ENCODE results near the gene CYP1A1. TPM values are rescaled to one million over a fixed set of nuclear protein-coding genes. Genes with fewer than 3 reads are reported as not detected.
A peak's percentile ranks its signal among the peaks of the same experiment; 100 is the strongest.

CYP1A1 gene
- total and polyA plus RNA-seq, 9 of the 15 experiments (the other 6 are each of a cell fraction or from before 2014, with no cell fraction given), result 0.04 to 0.13 (median 0.05) TPM; not detected in 5

DNA sequence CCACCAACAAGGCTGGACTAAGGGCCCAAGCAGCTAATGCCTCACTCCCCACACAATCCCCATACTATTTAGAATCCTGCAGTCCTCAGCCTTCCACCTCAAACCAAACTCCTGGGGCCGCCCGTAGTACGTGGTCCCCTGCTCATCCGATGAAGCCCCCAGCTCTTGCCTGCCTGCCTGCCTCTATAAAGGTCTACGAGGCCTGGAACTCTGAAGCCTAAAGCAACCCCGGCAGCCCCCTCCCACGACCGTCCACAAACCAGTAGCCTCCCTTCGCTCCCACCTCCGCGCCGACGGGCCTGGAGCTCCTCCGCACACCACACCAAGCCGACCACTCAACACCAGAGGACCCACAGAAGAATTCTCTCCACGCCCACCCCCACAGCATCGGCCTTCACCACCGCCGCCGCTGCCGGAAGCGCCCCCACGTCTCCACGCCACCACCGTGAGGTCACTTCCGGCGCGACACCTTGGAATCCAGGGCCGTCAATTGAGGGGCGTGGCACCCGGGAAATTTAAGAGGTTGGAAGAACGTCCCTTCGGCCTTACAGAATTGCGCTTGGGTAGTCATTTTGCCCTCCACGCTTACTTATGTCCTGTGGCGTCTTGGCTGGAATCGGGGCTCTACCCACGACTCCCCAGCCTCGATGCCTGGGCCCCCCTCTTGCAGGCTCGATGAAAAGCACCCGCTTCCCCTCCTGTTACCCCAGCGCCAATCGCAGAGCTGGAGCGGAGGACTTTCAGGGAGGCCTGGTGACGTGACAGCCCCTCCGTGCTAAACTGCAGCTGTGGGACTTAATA is 29.5 kb downstream of the CYP1A1 start, which contains the start of gene EDC3 (continued):
- TF ChIP-seq, protein P1, sequence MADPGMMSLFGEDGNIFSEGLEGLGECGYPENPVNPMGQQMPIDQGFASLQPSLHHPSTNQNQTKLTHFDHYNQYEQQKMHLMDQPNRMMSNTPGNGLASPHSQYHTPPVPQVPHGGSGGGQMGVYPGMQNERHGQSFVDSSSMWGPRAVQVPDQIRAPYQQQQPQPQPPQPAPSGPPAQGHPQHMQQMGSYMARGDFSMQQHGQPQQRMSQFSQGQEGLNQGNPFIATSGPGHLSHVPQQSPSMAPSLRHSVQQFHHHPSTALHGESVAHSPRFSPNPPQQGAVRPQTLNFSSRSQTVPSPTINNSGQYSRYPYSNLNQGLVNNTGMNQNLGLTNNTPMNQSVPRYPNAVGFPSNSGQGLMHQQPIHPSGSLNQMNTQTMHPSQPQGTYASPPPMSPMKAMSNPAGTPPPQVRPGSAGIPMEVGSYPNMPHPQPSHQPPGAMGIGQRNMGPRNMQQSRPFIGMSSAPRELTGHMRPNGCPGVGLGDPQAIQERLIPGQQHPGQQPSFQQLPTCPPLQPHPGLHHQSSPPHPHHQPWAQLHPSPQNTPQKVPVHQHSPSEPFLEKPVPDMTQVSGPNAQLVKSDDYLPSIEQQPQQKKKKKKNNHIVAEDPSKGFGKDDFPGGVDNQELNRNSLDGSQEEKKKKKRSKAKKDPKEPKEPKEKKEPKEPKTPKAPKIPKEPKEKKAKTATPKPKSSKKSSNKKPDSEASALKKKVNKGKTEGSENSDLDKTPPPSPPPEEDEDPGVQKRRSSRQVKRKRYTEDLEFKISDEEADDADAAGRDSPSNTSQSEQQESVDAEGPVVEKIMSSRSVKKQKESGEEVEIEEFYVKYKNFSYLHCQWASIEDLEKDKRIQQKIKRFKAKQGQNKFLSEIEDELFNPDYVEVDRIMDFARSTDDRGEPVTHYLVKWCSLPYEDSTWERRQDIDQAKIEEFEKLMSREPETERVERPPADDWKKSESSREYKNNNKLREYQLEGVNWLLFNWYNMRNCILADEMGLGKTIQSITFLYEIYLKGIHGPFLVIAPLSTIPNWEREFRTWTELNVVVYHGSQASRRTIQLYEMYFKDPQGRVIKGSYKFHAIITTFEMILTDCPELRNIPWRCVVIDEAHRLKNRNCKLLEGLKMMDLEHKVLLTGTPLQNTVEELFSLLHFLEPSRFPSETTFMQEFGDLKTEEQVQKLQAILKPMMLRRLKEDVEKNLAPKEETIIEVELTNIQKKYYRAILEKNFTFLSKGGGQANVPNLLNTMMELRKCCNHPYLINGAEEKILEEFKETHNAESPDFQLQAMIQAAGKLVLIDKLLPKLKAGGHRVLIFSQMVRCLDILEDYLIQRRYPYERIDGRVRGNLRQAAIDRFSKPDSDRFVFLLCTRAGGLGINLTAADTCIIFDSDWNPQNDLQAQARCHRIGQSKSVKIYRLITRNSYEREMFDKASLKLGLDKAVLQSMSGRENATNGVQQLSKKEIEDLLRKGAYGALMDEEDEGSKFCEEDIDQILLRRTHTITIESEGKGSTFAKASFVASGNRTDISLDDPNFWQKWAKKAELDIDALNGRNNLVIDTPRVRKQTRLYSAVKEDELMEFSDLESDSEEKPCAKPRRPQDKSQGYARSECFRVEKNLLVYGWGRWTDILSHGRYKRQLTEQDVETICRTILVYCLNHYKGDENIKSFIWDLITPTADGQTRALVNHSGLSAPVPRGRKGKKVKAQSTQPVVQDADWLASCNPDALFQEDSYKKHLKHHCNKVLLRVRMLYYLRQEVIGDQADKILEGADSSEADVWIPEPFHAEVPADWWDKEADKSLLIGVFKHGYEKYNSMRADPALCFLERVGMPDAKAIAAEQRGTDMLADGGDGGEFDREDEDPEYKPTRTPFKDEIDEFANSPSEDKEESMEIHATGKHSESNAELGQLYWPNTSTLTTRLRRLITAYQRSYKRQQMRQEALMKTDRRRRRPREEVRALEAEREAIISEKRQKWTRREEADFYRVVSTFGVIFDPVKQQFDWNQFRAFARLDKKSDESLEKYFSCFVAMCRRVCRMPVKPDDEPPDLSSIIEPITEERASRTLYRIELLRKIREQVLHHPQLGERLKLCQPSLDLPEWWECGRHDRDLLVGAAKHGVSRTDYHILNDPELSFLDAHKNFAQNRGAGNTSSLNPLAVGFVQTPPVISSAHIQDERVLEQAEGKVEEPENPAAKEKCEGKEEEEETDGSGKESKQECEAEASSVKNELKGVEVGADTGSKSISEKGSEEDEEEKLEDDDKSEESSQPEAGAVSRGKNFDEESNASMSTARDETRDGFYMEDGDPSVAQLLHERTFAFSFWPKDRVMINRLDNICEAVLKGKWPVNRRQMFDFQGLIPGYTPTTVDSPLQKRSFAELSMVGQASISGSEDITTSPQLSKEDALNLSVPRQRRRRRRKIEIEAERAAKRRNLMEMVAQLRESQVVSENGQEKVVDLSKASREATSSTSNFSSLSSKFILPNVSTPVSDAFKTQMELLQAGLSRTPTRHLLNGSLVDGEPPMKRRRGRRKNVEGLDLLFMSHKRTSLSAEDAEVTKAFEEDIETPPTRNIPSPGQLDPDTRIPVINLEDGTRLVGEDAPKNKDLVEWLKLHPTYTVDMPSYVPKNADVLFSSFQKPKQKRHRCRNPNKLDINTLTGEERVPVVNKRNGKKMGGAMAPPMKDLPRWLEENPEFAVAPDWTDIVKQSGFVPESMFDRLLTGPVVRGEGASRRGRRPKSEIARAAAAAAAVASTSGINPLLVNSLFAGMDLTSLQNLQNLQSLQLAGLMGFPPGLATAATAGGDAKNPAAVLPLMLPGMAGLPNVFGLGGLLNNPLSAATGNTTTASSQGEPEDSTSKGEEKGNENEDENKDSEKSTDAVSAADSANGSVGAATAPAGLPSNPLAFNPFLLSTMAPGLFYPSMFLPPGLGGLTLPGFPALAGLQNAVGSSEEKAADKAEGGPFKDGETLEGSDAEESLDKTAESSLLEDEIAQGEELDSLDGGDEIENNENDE (IDR thresholded peaks at IDR 0.05; ENCODE audit: low read depth, low read length), result no peak
- peak; percentile 64; the same call in 1 of the 2 replicates for TF ChIP-seq ESRRA (IDR thresholded peaks at IDR 0.05; ENCODE audit: borderline replicate concordance, low read depth)
- peak; percentile 88; the same call in 1 of the 2 replicates for TF ChIP-seq HDAC2 (IDR thresholded peaks at IDR 0.05)
- TF ChIP-seq ATF7 (IDR thresholded peaks at IDR 0.05), result peak; percentile 82
- peak; percentile 85 for TF ChIP-seq POLR2G (IDR thresholded peaks at IDR 0.05; ENCODE audit: low read depth, low read length)
- TF ChIP-seq NUFIP1 (IDR thresholded peaks at IDR 0.05; ENCODE audit: partially characterized antibody), result no peak
- 0 out of 4 replicates have a peak, but pooled peaks of 1 of the 2 experiments have one; percentile 44 for TF ChIP-seq CSDE1 (IDR thresholded peaks at IDR 0.05)
- TF ChIP-seq ZKSCAN1 (IDR thresholded peaks at IDR 0.05; ENCODE audit: low read depth, low read length), result 0 out of 2 replicates have a peak, but pooled peaks have one; percentile 14
- no peak for TF ChIP-seq GATAD2B (IDR thresholded peaks at IDR 0.05; ENCODE audit: borderline replicate concordance)
